Natural killer cell (primary cell): Measurements from ENCODE around the gene SSNA1. TPM values are rescaled to one million over a fixed set of nuclear protein-coding genes. Genes with fewer than 3 reads are reported as not detected.

Experiments
- ATAC-seq, 3 donors: fragments of 150-1000 bp in 2 of 3; fragments of 200-7000 bp in 1 of 3; cut with Tn5 transposase; 1 replicate in 1 of 3; 2 replicates in 2 of 3; pipeline ENCODE4 v1.10.0; 2021; ENCODE audit warnings: mild to moderate bottlenecking in 2 of 3, moderate library complexity in 2 of 3
- DNase-seq, 2 donors: peaks; one replicate each; pipeline versions ENCODE4 v3.0.0 to v3.0.0-alpha.2; 2013 to 2021; ENCODE audit warnings: mixed read lengths in 1 of 2
- H3K27ac ChIP-seq: one replicate; pipeline ENCODE4 v1.5.1; 2013; ENCODE audit warnings: mild to moderate bottlenecking, low read length
- H3K27me3 ChIP-seq: one replicate; pipeline ENCODE4 v1.6.1; 2013; ENCODE audit warnings: low read length; ENCODE audit not compliant: control insufficient read depth, insufficient read depth
- H3K36me3 ChIP-seq: one replicate; pipeline ENCODE4 v1.6.1; 2013; ENCODE audit warnings: low read length; ENCODE audit not compliant: control insufficient read depth, insufficient read depth
- H3K4me1 ChIP-seq: one replicate; pipeline ENCODE4 v1.6.1; 2013; ENCODE audit warnings: low read length; ENCODE audit not compliant: control insufficient read depth, insufficient read depth
- H3K4me3 ChIP-seq: one replicate; pipeline ENCODE4 v1.5.1; 2013; ENCODE audit warnings: low read length
- H3K9me3 ChIP-seq: one replicate; pipeline ENCODE4 v1.6.1; 2013; ENCODE audit warnings: low read length; ENCODE audit not compliant: control insufficient read depth, insufficient read depth
- H3K27ac Mint-ChIP-seq, 2 donors: one replicate each; pipeline ENCODE4 v1.8.0; 2022; ENCODE audit warnings: mild to moderate bottlenecking in 2 of 2, mixed read lengths in 2 of 2, moderate library complexity in 1 of 2
- H3K27me3 Mint-ChIP-seq, 2 donors: one replicate each; pipeline ENCODE4 v1.8.0; 2022; ENCODE audit warnings: low read depth in 2 of 2, mixed read lengths in 2 of 2
- H3K36me3 Mint-ChIP-seq: one replicate; pipeline ENCODE4 v1.8.0; 2022; ENCODE audit warnings: mixed read lengths
- H3K4me1 Mint-ChIP-seq, 2 donors: one replicate each; pipeline ENCODE4 v1.8.0; 2022; ENCODE audit warnings: mixed read lengths in 2 of 2
- H3K4me3 Mint-ChIP-seq: one replicate; pipeline ENCODE4 v1.8.0; 2022; ENCODE audit warnings: mild to moderate bottlenecking, moderate library complexity, mixed read lengths
- H3K9me3 Mint-ChIP-seq, 2 donors: one replicate each; pipeline ENCODE4 v1.8.0; 2022; ENCODE audit warnings: mixed read lengths in 2 of 2
- CTCF ChIP-seq: fragments of 200-600 bp; IDR thresholded peaks from one replicate; pipeline ENCODE4 v1.8.0; 2022; ENCODE audit warnings: antibody characterized with exemption
- WGBS: methylation state at CpG from one replicate; pipeline ENCODE4 v1.1.7; 2013; ENCODE audit warnings: missing lambda C conversion rate; ENCODE audit not compliant: insufficient coverage; 5-methylcytosine and 5-hydroxymethylcytosine counted together
- intact Hi-C: fragments of 100-400 bp; cut with micrococcal nuclease; formaldehyde crosslinking; loops from one replicate; pipeline ENCODE4 v1.14.2; 2022
- total RNA-seq, 4 donors: library from RNA; stranded (reverse); fragments of 120-200 nt in 1 of 4; gene quantifications; one replicate each; pipeline versions ENCODE4 v1.2.3 to v1.2.4, GENCODE V29; 2013 to 2022

Gene SSNA1
- total RNA-seq, 3 donors from 2014 or later (not counting 1 experiment from before 2014, with no cell fraction given): 45.1 to 53.5 (median 52.2) TPM

- no peaks in the 10 kb centered on the region for H3K9me3 ChIP-seq
- no peak for TF ChIP-seq CTCF
- no peaks in the 10 kb centered on the region for H3K27me3 ChIP-seq
- no peak overlapping the region for H3K4me3 Mint-ChIP-seq
- no peak for ATAC-seq
- H3K4me1 ChIP-seq: peaks cover 4% of the 10 kb centered on the region
- H3K9me3 Mint-ChIP-seq: no peaks in the 10 kb centered on the region
- H3K27me3 Mint-ChIP-seq: no peaks in the 10 kb centered on the region
- 94% methylated on average over 19 of the region's 19 CpGs for WGBS
- intact Hi-C loops: no loop called here
- no peak for DNase-seq
- peaks cover 0 to 2% of the 10 kb centered on the region in 2 donors for H3K4me1 Mint-ChIP-seq
- H3K4me3 ChIP-seq: no peak overlapping the region
- H3K36me3 ChIP-seq: peaks cover 51% of the 10 kb centered on the region
- no peak overlapping the region for H3K27ac ChIP-seq
- no peaks in the 10 kb centered on the region for H3K36me3 Mint-ChIP-seq
- no peak overlapping the region for H3K27ac Mint-ChIP-seq
Measured at GRCh38 chr9:137178939-137179630, 9.4 kb upstream of the SSNA1 start.

- intact Hi-C loops: no loop called here
- Histone ChIP-seq H3K36me3 (peaks cover 58% of the 10 kb centered on the region), H3K27me3 (no peaks in the 10 kb centered on the region), H3K4me1 (no peaks in the 10 kb centered on the region), H3K9me3 (no peaks in the 10 kb centered on the region), H3K27ac (no peak overlapping the region), H3K4me3 (no peak overlapping the region)
- DNase-seq (no peak), ATAC-seq (no peak)
- H3K27ac Mint-ChIP-seq: no peak overlapping the region
- H3K36me3 Mint-ChIP-seq: no peaks in the 10 kb centered on the region
- no peaks in the 10 kb centered on the region for H3K27me3 Mint-ChIP-seq
- H3K9me3 Mint-ChIP-seq: no peaks in the 10 kb centered on the region
- H3K4me3 Mint-ChIP-seq: no peak overlapping the region
- 97% methylated on average over 17 of the region's 17 CpGs for WGBS
- peaks cover 0 to 9% of the 10 kb centered on the region in 2 donors for H3K4me1 Mint-ChIP-seq
- no peak for TF ChIP-seq CTCF
Measured at GRCh38 chr9:137179761-137180160, 8.7 kb upstream of the SSNA1 start.

- peaks cover 5% of the 10 kb centered on the region for H3K4me1 ChIP-seq
- no peaks in the 10 kb centered on the region for H3K27me3 ChIP-seq
- H3K36me3 Mint-ChIP-seq: no peaks in the 10 kb centered on the region
- no peak overlapping the region for H3K27ac Mint-ChIP-seq
- no peak overlapping the region for H3K4me3 Mint-ChIP-seq
- no peak overlapping the region for H3K4me3 ChIP-seq
- no peaks in the 10 kb centered on the region for H3K9me3 ChIP-seq
- intact Hi-C loops: no loop called here
- ATAC-seq (no peak), DNase-seq (no peak)
- H3K27me3 Mint-ChIP-seq: no peaks in the 10 kb centered on the region
- no peak for TF ChIP-seq CTCF
- H3K36me3 ChIP-seq: peaks cover 63% of the 10 kb centered on the region
- WGBS: 97% methylated on average over 20 of the region's 20 CpGs
- no peak overlapping the region for H3K27ac ChIP-seq
- peaks cover 0 to 9% of the 10 kb centered on the region in 2 donors for H3K4me1 Mint-ChIP-seq
- no peaks in the 10 kb centered on the region for H3K9me3 Mint-ChIP-seq
Measured at GRCh38 chr9:137180491-137180890, 8.0 kb upstream of the SSNA1 start.

GRCh38 chr9:137181680-137182079 lies 6.8 kb upstream of the SSNA1 start:
- Histone ChIP-seq H3K9me3 (no peaks in the 10 kb centered on the region), H3K4me3 (no peak overlapping the region), H3K4me1 (peaks cover 15% of the 10 kb centered on the region), H3K27me3 (no peaks in the 10 kb centered on the region), H3K36me3 (peaks cover 70% of the 10 kb centered on the region), H3K27ac (no peak overlapping the region)
- H3K27ac Mint-ChIP-seq: no peak overlapping the region
- H3K36me3 Mint-ChIP-seq: no peaks in the 10 kb centered on the region
- TF ChIP-seq CTCF: no peak
- 98% methylated on average over 22 of the region's 22 CpGs for WGBS
- peak overlapping the region; percentile 57 for H3K4me3 Mint-ChIP-seq
- peaks cover 2 to 9% of the 10 kb centered on the region in 2 donors for H3K4me1 Mint-ChIP-seq
- intact Hi-C loops: no loop called here
- ATAC-seq: no peak
- DNase-seq: no peak
- H3K27me3 Mint-ChIP-seq: no peaks in the 10 kb centered on the region
- H3K9me3 Mint-ChIP-seq: no peaks in the 10 kb centered on the region
